ENCODE data around the gene ATP8A2. TPM values are rescaled to one million over a fixed set of nuclear protein-coding genes. Genes with fewer than 3 reads are reported as not detected.

ATP8A2 gene
- total RNA-seq, 1 experiment from 2014 or later, result not detected

DNA sequence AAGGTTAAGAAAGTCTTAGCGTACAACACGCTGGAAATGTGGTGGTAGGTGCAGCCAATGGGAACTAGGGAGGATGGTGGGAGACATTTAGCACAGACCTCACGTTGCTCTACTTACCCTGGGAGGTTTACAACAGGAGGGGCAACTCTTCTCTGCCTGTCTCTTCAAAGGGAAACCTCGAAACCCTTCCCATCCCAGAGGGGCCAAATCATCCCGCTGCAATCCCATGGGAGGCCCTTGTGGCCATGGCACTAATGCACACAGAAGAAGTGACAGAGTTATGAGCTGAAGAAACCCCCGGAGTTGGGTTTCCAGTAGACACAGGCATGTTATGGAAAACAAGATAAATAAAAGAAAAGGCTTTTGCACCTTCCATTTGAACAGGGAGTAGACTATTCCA is 644.4 kb downstream of the ATP8A2 start:
- H3K36me3 ChIP-seq (ENCODE audit: low read depth), result no peaks in the 10 kb centered on the region
- H3K4me3 ChIP-seq, result no peak overlapping the region
- no peaks in the 10 kb centered on the region for H3F3A ChIP-seq (ENCODE audit: insufficient read depth, low read depth)
- no peak overlapping the region for H3K4me2 ChIP-seq
- H2AFZ ChIP-seq, result no peak overlapping the region
- intact Hi-C loops (cut with micrococcal nuclease; ENCODE audit: unreplicated experiment), result no loop called here
- H3K79me2 ChIP-seq (ENCODE audit: low read depth), result no peaks in the 10 kb centered on the region
- no peak for DNase-seq
- no peak for TF ChIP-seq EZH2 (IDR thresholded peaks at IDR 0.05; ENCODE audit: low read depth)
- TF ChIP-seq, protein P1, sequence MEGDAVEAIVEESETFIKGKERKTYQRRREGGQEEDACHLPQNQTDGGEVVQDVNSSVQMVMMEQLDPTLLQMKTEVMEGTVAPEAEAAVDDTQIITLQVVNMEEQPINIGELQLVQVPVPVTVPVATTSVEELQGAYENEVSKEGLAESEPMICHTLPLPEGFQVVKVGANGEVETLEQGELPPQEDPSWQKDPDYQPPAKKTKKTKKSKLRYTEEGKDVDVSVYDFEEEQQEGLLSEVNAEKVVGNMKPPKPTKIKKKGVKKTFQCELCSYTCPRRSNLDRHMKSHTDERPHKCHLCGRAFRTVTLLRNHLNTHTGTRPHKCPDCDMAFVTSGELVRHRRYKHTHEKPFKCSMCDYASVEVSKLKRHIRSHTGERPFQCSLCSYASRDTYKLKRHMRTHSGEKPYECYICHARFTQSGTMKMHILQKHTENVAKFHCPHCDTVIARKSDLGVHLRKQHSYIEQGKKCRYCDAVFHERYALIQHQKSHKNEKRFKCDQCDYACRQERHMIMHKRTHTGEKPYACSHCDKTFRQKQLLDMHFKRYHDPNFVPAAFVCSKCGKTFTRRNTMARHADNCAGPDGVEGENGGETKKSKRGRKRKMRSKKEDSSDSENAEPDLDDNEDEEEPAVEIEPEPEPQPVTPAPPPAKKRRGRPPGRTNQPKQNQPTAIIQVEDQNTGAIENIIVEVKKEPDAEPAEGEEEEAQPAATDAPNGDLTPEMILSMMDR (conservative IDR thresholded peaks at IDR 0.05), result no peak
- no peaks in the 10 kb centered on the region for H3K4me1 ChIP-seq (replicated peaks; ENCODE audit: insufficient read depth)
- no TSS peak for BruUV-seq (replicated peaks)
- CTCF ChIA-PET, result no interaction called here
- no peaks in the 10 kb centered on the region for H4K20me1 ChIP-seq (ENCODE audit: insufficient read depth)
- H3K27ac ChIP-seq, result no peak overlapping the region
- no peaks in the 10 kb centered on the region for H3K9me3 ChIP-seq (ENCODE audit: insufficient read depth, low read depth)
- no peaks in the 10 kb centered on the region; the same call in 1 of the 2 replicates for H3K9me2 ChIP-seq (ENCODE audit: insufficient read depth)
- POLR2A ChIA-PET (ENCODE audit: unreplicated experiment), result no interaction called here
- peaks cover 90% of the 10 kb centered on the region for H3K27me3 ChIP-seq (ENCODE audit: insufficient read depth, low read depth)

DNA sequence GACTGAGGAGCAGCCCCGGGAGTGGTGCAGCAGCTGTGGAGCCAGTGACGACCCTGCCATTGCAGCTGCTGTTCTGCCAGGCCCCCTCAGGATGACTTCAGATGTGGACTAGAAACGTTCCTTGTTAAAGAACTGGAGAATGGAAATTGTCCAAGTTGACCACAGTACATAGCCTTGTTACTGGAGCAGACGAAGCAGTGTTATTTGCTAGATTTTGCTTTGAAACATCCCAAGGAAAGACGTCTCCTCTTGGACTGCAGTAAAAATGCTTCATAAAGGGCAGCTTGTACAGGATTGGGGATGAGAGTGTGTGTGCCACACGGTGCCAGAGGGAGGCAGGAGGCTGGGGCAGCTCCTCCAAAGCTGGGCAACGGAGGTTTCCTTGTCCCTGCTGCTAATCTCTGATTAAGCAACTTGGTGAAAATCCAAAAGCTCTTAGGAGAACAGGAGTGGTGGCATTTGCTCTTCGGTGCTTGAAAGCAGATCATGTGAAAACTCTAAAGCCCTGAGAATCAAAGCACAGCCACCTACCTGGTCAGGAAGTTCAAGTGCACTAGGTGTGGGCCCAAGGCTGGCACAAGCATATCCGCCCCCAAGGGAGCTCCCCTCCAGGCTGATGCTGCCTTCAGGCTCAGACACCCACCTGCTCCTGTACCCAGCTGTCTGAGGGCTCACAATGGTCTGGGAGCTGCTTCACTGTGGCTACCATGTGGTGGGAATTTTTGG is 645.6 kb downstream of the ATP8A2 start:
- Histone ChIP-seq H3K36me3 (ENCODE audit: low read depth) (no peaks in the 10 kb centered on the region), H3K4me3 (no peak overlapping the region), H3F3A (ENCODE audit: insufficient read depth, low read depth) (peaks cover 9% of the 10 kb centered on the region; the same call in 1 of the 2 replicates), H3K27ac (no peak overlapping the region), H2AFZ (no peak overlapping the region; the same call in 1 of the 2 replicates), H3K27me3 (ENCODE audit: insufficient read depth, low read depth) (peaks cover 79% of the 10 kb centered on the region), H3K4me2 (no peak overlapping the region), H3K4me1 (replicated peaks; ENCODE audit: insufficient read depth) (peaks cover 6% of the 10 kb centered on the region; the same call in 1 of the 2 replicates), H3K9me3 (ENCODE audit: insufficient read depth, low read depth) (no peaks in the 10 kb centered on the region), H3K9me2 (ENCODE audit: insufficient read depth) (no peaks in the 10 kb centered on the region; the same call in 1 of the 2 replicates), H3K79me2 (ENCODE audit: low read depth) (no peaks in the 10 kb centered on the region), H4K20me1 (ENCODE audit: insufficient read depth) (no peaks in the 10 kb centered on the region)
- ChIA-PET POLR2A (ENCODE audit: unreplicated experiment) (no interaction called here), CTCF (no interaction called here)
- BruUV-seq (replicated peaks), result no TSS peak
- DNase-seq, result no peak
- no peak for TF ChIP-seq EZH2 (IDR thresholded peaks at IDR 0.05; ENCODE audit: low read depth)
- TF ChIP-seq, protein P1 (conservative IDR thresholded peaks at IDR 0.05), result no peak
- intact Hi-C loops (cut with micrococcal nuclease; ENCODE audit: unreplicated experiment), result no loop called here

DNA sequence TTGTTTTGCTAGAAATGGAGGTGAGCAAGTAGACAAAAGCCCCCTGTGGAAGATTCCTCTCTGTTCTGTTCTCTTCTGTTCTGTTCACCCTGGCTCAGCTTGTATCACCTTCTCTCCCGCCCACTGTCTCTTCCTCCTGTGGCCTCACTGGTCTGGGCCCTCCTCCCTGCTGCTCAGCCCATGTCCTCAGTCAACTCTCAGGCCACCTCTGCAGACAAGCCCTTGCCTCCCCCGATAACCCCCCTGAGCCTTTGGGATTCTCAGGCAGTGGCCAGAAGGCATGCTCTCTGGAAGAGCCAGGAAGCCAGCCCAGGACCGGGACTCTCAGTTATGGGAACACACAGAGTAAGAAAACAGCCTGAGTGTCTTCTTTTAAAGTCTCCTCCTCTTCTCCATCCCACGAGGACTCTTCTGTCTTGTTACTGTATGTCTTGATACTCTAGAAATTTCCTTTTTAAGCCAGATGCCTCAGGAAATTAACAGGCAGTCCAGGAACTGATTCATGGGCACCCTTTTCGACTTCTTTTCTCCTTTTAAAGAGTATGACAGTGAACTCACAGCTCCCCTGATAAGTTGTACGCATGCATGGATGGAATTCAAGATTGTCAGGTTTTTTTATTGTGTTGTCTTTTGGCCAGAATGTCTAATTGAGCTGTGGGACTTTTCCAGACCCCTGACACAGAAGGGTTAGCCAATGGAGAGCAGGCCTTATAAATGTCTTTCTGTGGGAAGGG is 646.3 kb downstream of the ATP8A2 start:
- Histone ChIP-seq H3K4me1 (replicated peaks; ENCODE audit: insufficient read depth) (peaks cover 8% of the 10 kb centered on the region; the same call in 1 of the 2 replicates), H3K36me3 (ENCODE audit: low read depth) (no peaks in the 10 kb centered on the region), H3K4me2 (no peak overlapping the region), H2AFZ (no peak overlapping the region; the same call in 1 of the 2 replicates), H3K27ac (no peak overlapping the region), H3K9me2 (ENCODE audit: insufficient read depth) (no peaks in the 10 kb centered on the region; the same call in 1 of the 2 replicates), H4K20me1 (ENCODE audit: insufficient read depth) (no peaks in the 10 kb centered on the region), H3K27me3 (ENCODE audit: insufficient read depth, low read depth) (peaks cover 77% of the 10 kb centered on the region), H3F3A (ENCODE audit: insufficient read depth, low read depth) (peaks cover 9% of the 10 kb centered on the region; the same call in 1 of the 2 replicates), H3K9me3 (ENCODE audit: insufficient read depth, low read depth) (no peaks in the 10 kb centered on the region), H3K79me2 (ENCODE audit: low read depth) (no peaks in the 10 kb centered on the region), H3K4me3 (no peak overlapping the region)
- CTCF ChIA-PET, result no interaction called here
- no TSS peak for BruUV-seq (replicated peaks)
- no peak for DNase-seq
- TF ChIP-seq, protein P1 (conservative IDR thresholded peaks at IDR 0.05), result no peak
- no peak for TF ChIP-seq EZH2 (IDR thresholded peaks at IDR 0.05; ENCODE audit: low read depth)
- intact Hi-C loops (cut with micrococcal nuclease; ENCODE audit: unreplicated experiment), result no loop called here
- POLR2A ChIA-PET (ENCODE audit: unreplicated experiment), result no interaction called here
